ENCODE data around the gene PDPR. TPM values are rescaled to one million over a fixed set of nuclear protein-coding genes. Genes with fewer than 3 reads are reported as not detected.

Gene PDPR
- total RNA-seq, 2 experiments from 2014 or later = 20.6 to 20.8 TPM

DNA sequence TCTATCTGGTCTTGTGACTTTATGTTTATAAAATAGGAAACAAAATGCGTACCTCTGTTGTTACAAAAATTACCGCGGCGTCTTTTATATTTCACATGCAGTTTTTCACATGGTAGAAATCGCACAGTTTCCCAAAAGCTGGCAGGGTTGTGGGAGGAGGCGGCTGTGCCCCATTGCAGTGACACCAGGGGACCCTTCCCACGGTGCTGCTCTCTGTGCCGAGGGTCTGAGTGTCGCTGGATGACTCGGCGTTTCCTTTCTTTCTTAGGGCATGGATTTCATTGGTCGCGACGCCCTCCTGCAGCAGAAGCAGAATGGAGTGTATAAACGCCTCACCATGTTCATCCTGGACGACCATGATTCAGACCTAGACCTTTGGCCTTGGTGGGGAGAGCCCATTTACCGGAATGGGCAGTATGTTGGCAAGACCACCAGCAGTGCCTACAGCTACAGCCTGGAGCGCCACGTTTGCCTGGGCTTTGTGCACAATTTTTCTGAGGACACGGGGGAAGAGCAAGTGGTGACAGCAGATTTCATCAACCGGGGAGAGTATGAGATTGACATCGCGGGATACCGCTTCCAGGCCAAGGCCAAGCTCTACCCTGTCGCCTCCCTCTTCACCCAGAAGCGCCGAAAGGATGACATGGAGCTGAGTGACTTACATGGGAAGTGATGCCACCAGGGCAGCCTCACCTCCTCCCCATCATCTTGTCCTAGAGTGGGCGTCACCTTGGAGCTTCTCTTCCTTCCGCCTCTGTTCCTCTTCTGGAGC is 42.3 kb downstream of the PDPR start:
- POLR2A ChIA-PET = no interaction called here

GRCh38 chr16:70157105-70157476 is 43.0 kb downstream of the PDPR start:
- no peaks in the 10 kb centered on the region for H3K4me1 ChIP-seq (ENCODE audit: insufficient read depth, low read length)
- H3K9me3 ChIP-seq (ENCODE audit: control insufficient read depth in 1 of 2, insufficient read depth in 1 of 2, low read length in 2 of 2) = no peaks in the 10 kb centered on the region
- H3K27me3 ChIP-seq (ENCODE audit: control insufficient read depth in 1 of 2, insufficient read depth in 2 of 2, low read length in 2 of 2) = no peaks in the 10 kb centered on the region
- Mint-ChIP-seq H3K9me3 (no peaks in the 10 kb centered on the region), H3K27me3 (no peaks in the 10 kb centered on the region), H3K36me3 (ENCODE audit: low read depth) (peaks cover 26% of the 10 kb centered on the region), H3K4me3 (no peak overlapping the region), H3K4me1 (ENCODE audit: low read depth) (no peaks in the 10 kb centered on the region), H3K27ac (no peak overlapping the region)
- no peak for ATAC-seq (ENCODE audit: poor library complexity)
- ChIA-PET POLR2A (no interaction called here), CTCF (no interaction called here)
- TF ChIP-seq, protein P1, sequence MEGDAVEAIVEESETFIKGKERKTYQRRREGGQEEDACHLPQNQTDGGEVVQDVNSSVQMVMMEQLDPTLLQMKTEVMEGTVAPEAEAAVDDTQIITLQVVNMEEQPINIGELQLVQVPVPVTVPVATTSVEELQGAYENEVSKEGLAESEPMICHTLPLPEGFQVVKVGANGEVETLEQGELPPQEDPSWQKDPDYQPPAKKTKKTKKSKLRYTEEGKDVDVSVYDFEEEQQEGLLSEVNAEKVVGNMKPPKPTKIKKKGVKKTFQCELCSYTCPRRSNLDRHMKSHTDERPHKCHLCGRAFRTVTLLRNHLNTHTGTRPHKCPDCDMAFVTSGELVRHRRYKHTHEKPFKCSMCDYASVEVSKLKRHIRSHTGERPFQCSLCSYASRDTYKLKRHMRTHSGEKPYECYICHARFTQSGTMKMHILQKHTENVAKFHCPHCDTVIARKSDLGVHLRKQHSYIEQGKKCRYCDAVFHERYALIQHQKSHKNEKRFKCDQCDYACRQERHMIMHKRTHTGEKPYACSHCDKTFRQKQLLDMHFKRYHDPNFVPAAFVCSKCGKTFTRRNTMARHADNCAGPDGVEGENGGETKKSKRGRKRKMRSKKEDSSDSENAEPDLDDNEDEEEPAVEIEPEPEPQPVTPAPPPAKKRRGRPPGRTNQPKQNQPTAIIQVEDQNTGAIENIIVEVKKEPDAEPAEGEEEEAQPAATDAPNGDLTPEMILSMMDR (IDR thresholded peaks at IDR 0.05) = no peak
- DNase-seq = no peak
- H3K36me3 ChIP-seq (ENCODE audit: insufficient read depth, low read length) = peaks cover 78% of the 10 kb centered on the region
- H3K27ac ChIP-seq (ENCODE audit: low read depth in 1 of 2, low read length in 2 of 2) = no peak overlapping the region
- H3K4me3 ChIP-seq (ENCODE audit: low read length) = no peak overlapping the region
- intact Hi-C loops (cut with DNase I, micrococcal nuclease) = no loop called here

More for the DNA sequence above, 42.3 kb downstream of the PDPR start:
- CTCF ChIA-PET = no interaction called here
- TF ChIP-seq, protein P1 (IDR thresholded peaks at IDR 0.05) = no peak
- no peaks in the 10 kb centered on the region for H3K9me3 ChIP-seq (ENCODE audit: control insufficient read depth in 1 of 2, insufficient read depth in 1 of 2, low read length in 2 of 2)
- intact Hi-C loops (cut with DNase I, micrococcal nuclease) = no loop called here
- no peaks in the 10 kb centered on the region for H3K27me3 ChIP-seq (ENCODE audit: control insufficient read depth in 1 of 2, insufficient read depth in 2 of 2, low read length in 2 of 2)
- no peaks in the 10 kb centered on the region for H3K4me1 Mint-ChIP-seq (ENCODE audit: low read depth)
- peaks cover 85% of the 10 kb centered on the region for H3K36me3 ChIP-seq (ENCODE audit: insufficient read depth, low read length)
- no peak overlapping the region for H3K27ac ChIP-seq (ENCODE audit: low read depth in 1 of 2, low read length in 2 of 2)
- ATAC-seq (ENCODE audit: poor library complexity) = no peak
- no peak for DNase-seq
- H3K4me3 ChIP-seq (ENCODE audit: low read length) = no peak overlapping the region
- peaks cover 33% of the 10 kb centered on the region for H3K36me3 Mint-ChIP-seq (ENCODE audit: low read depth)
- H3K27ac Mint-ChIP-seq = no peak overlapping the region
- no peaks in the 10 kb centered on the region for H3K9me3 Mint-ChIP-seq
- H3K27me3 Mint-ChIP-seq = no peaks in the 10 kb centered on the region
- no peak overlapping the region for H3K4me3 Mint-ChIP-seq
- H3K4me1 ChIP-seq (ENCODE audit: insufficient read depth, low read length) = no peaks in the 10 kb centered on the region

DNA sequence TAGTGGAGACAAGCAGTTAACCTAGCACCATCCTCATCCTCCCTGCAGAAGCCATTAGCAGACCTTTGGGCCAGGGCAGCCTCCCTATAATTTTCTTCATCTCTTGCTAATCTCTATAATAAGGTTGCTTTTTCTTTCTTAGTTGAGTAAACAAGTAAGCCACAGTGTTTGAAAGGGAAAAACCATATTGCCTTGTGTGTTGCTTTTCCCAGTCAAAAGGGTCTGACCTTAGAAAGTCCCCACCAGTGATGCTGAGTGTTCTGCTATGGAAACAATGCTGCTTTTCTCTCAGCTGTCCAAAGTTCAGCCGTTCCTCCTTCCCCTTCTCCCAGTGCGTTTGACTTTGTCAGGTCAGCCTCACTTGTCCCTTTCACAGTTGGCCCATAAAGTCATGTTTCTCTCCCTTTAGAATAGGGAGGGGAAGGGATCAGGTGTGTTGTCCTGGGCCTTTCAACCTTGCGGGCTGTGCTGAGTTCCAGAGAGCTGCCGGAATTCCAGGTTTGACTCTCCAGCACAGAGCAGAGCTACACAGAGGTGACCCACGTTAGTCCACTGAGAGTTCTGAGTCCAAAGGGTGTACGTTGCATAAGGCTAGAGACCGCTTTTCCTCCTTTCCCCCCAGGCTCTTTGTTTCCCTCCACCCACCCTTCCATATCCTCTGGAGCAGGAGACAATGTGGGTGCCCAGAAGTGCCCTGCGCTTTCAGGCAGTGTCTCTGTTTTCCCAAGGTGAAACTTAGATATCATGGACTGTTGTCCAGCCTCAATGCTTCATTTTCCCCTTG is 43.5 kb downstream of the PDPR start:
- Histone ChIP-seq H3K36me3 (ENCODE audit: insufficient read depth, low read length) (peaks cover 72% of the 10 kb centered on the region), H3K9me3 (ENCODE audit: control insufficient read depth in 1 of 2, insufficient read depth in 1 of 2, low read length in 2 of 2) (no peaks in the 10 kb centered on the region), H3K4me1 (ENCODE audit: insufficient read depth, low read length) (no peaks in the 10 kb centered on the region), H3K4me3 (ENCODE audit: low read length) (no peak overlapping the region), H3K27ac (ENCODE audit: low read depth in 1 of 2, low read length in 2 of 2) (no peak overlapping the region), H3K27me3 (ENCODE audit: control insufficient read depth in 1 of 2, insufficient read depth in 2 of 2, low read length in 2 of 2) (no peaks in the 10 kb centered on the region)
- TF ChIP-seq, protein P1 (IDR thresholded peaks at IDR 0.05) = no peak
- H3K27ac Mint-ChIP-seq = no peak overlapping the region
- H3K9me3 Mint-ChIP-seq = no peaks in the 10 kb centered on the region
- intact Hi-C loops (cut with DNase I, micrococcal nuclease) = no loop called here
- ChIA-PET CTCF (no interaction called here), POLR2A (no interaction called here)
- no peak for DNase-seq
- no peaks in the 10 kb centered on the region for H3K27me3 Mint-ChIP-seq
- no peak overlapping the region for H3K4me3 Mint-ChIP-seq
- peaks cover 20% of the 10 kb centered on the region for H3K36me3 Mint-ChIP-seq (ENCODE audit: low read depth)
- H3K4me1 Mint-ChIP-seq (ENCODE audit: low read depth) = no peaks in the 10 kb centered on the region
- no peak for ATAC-seq (ENCODE audit: poor library complexity)
